Transverse colon (tissue), 4 donors: ENCODE measurements around the gene FAF2.

Experiments
- EP300 ChIP-seq: sonication (generic); formaldehyde crosslinking; IDR thresholded peaks from one replicate; pipeline ENCODE4 v1.6.1; 2017; ENCODE audit warnings: antibody characterized with exemption, low read depth
- POLR2A ChIP-seq: fragments of 450-650 bp; IDR thresholded peaks from one replicate; pipeline ENCODE4 v1.6.1; 2016; ENCODE audit warnings: antibody characterized with exemption, mild to moderate bottlenecking, moderate library complexity
- POLR2AphosphoS5 ChIP-seq, 3 donors: sonication (generic); formaldehyde crosslinking; IDR thresholded peaks; one replicate each; pipeline ENCODE4 v1.6.1; 2016; ENCODE audit warnings: antibody characterized with exemption in 3 of 3
- TF ChIP-seq, protein P1 (sequence below), 5 experiments: fragments of 200-600 bp in 3 of 5; fragments of 450-650 bp in 2 of 5; sonication (generic) in 3 of 5; IDR thresholded peaks; 1 replicate in 2 of 5; 2 replicates in 3 of 5; pipeline ENCODE4 v1.5.1; 2016 to 2017; ENCODE audit warnings: antibody characterized with exemption in 5 of 5, inconsistent platforms in 3 of 5, mild to moderate bottlenecking in 2 of 5, moderate library complexity in 1 of 5

DNA sequence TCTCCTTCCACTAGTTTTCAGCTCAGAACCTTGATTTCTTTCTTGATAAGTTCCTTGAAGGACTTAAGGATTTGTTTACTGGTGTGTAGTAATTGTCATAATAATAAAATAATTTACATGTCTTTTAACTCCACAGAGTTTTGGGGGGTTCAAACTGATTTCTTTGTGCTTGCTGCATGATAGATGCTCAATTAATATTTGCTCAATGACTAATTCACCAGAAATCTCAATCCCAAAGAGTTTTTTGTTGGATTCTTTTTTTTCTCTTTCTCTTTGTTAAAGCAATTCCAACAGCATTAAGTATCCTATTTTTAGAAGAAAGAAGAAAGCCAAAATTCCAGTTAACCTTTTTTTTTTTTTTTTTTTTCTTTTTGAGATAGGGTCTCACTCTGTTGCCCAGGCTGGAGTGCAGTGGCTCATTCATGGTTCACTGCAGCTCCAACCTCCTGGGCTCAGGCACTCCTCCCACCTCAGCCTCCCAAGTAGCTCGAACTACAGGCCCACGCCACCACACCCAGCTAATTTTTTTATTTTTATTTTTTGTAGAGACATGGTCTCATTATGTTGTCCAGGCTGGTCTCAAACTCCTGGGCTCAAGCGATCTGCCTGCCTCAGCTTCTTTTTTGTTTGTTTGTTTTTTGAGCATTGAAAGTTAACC is 10.8 kb downstream of the FAF2 start:
- no peak for TF ChIP-seq POLR2AphosphoS5 (IDR thresholded peaks at IDR 0.05)
- TF ChIP-seq, protein P1, sequence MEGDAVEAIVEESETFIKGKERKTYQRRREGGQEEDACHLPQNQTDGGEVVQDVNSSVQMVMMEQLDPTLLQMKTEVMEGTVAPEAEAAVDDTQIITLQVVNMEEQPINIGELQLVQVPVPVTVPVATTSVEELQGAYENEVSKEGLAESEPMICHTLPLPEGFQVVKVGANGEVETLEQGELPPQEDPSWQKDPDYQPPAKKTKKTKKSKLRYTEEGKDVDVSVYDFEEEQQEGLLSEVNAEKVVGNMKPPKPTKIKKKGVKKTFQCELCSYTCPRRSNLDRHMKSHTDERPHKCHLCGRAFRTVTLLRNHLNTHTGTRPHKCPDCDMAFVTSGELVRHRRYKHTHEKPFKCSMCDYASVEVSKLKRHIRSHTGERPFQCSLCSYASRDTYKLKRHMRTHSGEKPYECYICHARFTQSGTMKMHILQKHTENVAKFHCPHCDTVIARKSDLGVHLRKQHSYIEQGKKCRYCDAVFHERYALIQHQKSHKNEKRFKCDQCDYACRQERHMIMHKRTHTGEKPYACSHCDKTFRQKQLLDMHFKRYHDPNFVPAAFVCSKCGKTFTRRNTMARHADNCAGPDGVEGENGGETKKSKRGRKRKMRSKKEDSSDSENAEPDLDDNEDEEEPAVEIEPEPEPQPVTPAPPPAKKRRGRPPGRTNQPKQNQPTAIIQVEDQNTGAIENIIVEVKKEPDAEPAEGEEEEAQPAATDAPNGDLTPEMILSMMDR (IDR thresholded peaks at IDR 0.05): no peak
- TF ChIP-seq EP300: no peak
- TF ChIP-seq POLR2A: no peak
